Measurements from ENCODE around the gene ITGA5.

- TF ChIP-seq CTCF (IDR thresholded peaks at IDR 0.05) (no peak), EP300 (IDR thresholded peaks at IDR 0.05) (no peak), POLR2A (IDR thresholded peaks at IDR 0.05) (no peak)
Measured at GRCh38 chr12:54460317-54460923, 41.4 kb upstream of the ITGA5 start.
